OCI-LY1 (cell line): ENCODE results near the gene RELL1.

ENCODE experiments used
- CTCF ChIP-seq: fragments of 200-600 bp; sonication (generic), shearing (Covaris generic); IDR thresholded peaks from 2 replicates; pipeline ENCODE4 v1.5.1; 2017; ENCODE audit warnings: mild to moderate bottlenecking, antibody characterized with exemption, low read length, moderate library complexity, mixed read lengths
- EZH2 ChIP-seq: fragments of 200-600 bp; sonication (generic), shearing (Covaris generic); IDR thresholded peaks from 2 replicates; pipeline ENCODE4 v1.8.0; 2017; ENCODE audit warnings: borderline replicate concordance, mixed run types, mild to moderate bottlenecking, antibody characterized with exemption, low read length, moderate library complexity, mixed read lengths

GRCh38 chr4:37625499-37625898 is 60.7 kb downstream of the RELL1 start:
- no peak for TF ChIP-seq CTCF
- TF ChIP-seq EZH2: no peak
